Ishikawa (cell line): ENCODE results near the gene BTRC.

Source experiments
- CEBPB ChIP-seq: IDR thresholded peaks from 2 replicates; pipeline ENCODE4 v1.6.1; 2012
- CREB1 ChIP-seq: IDR thresholded peaks from 2 replicates; pipeline ENCODE4 v1.6.1; 2012; ENCODE audit warnings: low read depth
- EGR1 ChIP-seq: IDR thresholded peaks from 2 replicates; pipeline ENCODE4 v1.6.1; 2012
- EP300 ChIP-seq: IDR thresholded peaks from 2 replicates; pipeline ENCODE4 v1.6.1; 2012; ENCODE audit warnings: borderline replicate concordance
- FOXM1 ChIP-seq: IDR thresholded peaks from 2 replicates; pipeline ENCODE4 v1.6.1; 2012; ENCODE audit warnings: low read depth, borderline replicate concordance
- NFIC ChIP-seq: IDR thresholded peaks from 2 replicates; pipeline ENCODE4 v1.6.1; 2012
- RAD21 ChIP-seq: IDR thresholded peaks from 2 replicates; pipeline ENCODE4 v1.6.1; 2012; ENCODE audit warnings: low read depth
- TAF1 ChIP-seq: IDR thresholded peaks from 2 replicates; pipeline ENCODE4 v1.6.1; 2012; ENCODE audit warnings: low read depth, mild to moderate bottlenecking
- TCF12 ChIP-seq: IDR thresholded peaks from 2 replicates; pipeline ENCODE4 v1.6.1; 2012; ENCODE audit warnings: low read depth
- TEAD4 ChIP-seq: IDR thresholded peaks from 2 replicates; pipeline ENCODE4 v1.6.1; 2012
- YY1 ChIP-seq: IDR thresholded peaks from 2 replicates; pipeline ENCODE4 v1.6.1; 2012; ENCODE audit warnings: low read depth
- ZBTB7A ChIP-seq: IDR thresholded peaks from 2 replicates; pipeline ENCODE4 v1.6.1; 2012; ENCODE audit warnings: low read depth
- TF ChIP-seq, protein P1 (sequence below): IDR thresholded peaks from 2 replicates; pipeline ENCODE4 v1.6.1; 2012; ENCODE audit warnings: low read depth, mild to moderate bottlenecking
- TF ChIP-seq, protein P2 (sequence below): IDR thresholded peaks from 2 replicates; pipeline ENCODE4 v1.6.1; 2012
- TF ChIP-seq, protein P3 (sequence below): IDR thresholded peaks from 2 replicates; pipeline ENCODE4 v1.6.1; 2012

BTRC gene

DNA sequence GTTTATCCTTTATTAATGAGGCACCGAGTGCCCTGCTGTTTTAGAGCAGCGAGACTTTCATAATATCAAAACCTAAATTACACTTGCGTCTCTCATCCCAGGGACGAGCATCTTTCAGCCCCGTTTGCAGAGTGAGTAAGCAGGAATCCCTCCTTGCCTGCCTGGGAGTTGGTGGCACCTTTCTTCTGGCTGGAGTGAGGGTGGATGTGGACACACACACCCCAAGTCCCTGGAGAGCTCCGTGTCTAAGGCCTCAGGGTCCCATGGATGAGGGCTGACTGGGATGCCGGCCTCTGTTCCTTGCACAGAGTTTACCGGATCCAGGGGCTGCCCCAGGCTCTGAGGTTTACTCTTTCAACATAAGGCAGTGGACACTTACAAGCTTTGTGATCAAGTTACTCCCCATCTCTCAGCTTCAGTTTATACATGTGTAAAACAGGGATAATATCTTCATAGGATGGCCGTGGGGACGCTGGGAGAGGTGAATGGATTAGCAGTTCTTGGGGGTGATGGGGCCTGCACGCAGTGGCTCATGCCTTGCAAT, 209.6 kb downstream of the BTRC start:
- TF ChIP-seq CEBPB (no peak), EGR1 (no peak), CREB1 (no peak), TEAD4 (no peak), TAF1 (no peak), RAD21 (no peak), ZBTB7A (no peak), EP300 (no peak), YY1 (no peak), NFIC (no peak), FOXM1 (no peak), TCF12 (no peak)
- TF ChIP-seq, protein P1, sequence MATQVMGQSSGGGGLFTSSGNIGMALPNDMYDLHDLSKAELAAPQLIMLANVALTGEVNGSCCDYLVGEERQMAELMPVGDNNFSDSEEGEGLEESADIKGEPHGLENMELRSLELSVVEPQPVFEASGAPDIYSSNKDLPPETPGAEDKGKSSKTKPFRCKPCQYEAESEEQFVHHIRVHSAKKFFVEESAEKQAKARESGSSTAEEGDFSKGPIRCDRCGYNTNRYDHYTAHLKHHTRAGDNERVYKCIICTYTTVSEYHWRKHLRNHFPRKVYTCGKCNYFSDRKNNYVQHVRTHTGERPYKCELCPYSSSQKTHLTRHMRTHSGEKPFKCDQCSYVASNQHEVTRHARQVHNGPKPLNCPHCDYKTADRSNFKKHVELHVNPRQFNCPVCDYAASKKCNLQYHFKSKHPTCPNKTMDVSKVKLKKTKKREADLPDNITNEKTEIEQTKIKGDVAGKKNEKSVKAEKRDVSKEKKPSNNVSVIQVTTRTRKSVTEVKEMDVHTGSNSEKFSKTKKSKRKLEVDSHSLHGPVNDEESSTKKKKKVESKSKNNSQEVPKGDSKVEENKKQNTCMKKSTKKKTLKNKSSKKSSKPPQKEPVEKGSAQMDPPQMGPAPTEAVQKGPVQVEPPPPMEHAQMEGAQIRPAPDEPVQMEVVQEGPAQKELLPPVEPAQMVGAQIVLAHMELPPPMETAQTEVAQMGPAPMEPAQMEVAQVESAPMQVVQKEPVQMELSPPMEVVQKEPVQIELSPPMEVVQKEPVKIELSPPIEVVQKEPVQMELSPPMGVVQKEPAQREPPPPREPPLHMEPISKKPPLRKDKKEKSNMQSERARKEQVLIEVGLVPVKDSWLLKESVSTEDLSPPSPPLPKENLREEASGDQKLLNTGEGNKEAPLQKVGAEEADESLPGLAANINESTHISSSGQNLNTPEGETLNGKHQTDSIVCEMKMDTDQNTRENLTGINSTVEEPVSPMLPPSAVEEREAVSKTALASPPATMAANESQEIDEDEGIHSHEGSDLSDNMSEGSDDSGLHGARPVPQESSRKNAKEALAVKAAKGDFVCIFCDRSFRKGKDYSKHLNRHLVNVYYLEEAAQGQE = no peak
- TF ChIP-seq, protein P2, sequence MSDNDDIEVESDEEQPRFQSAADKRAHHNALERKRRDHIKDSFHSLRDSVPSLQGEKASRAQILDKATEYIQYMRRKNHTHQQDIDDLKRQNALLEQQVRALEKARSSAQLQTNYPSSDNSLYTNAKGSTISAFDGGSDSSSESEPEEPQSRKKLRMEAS = no peak
- TF ChIP-seq, protein P3, sequence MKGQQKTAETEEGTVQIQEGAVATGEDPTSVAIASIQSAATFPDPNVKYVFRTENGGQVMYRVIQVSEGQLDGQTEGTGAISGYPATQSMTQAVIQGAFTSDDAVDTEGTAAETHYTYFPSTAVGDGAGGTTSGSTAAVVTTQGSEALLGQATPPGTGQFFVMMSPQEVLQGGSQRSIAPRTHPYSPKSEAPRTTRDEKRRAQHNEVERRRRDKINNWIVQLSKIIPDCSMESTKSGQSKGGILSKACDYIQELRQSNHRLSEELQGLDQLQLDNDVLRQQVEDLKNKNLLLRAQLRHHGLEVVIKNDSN = no peak

DNA sequence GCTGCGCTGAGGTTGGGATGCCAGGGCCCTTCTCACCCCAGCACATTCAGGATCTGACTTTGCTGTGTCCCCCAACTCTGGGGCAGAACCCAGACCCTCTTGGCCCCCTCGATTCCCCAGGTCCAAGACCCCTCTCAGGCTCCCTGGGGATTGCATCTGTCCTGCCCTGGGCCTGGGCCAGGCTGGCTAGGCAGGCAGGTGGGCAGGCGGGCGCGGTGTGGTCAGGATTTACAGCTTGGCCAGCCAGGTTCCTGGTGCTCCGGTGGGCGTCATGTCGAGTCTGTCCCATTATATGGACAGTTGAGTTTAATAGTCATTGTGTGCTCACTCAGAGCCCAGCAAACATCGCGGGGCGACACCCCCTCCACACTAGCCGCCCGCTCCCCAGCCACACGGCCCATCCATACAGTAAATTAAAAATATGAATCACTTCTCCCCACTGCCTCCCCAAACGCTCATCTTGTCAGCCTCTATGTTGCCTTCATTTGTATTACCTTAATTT, 210.6 kb downstream of the BTRC start:
- TF ChIP-seq EGR1 = no peak
- no peak for TF ChIP-seq CREB1

DNA sequence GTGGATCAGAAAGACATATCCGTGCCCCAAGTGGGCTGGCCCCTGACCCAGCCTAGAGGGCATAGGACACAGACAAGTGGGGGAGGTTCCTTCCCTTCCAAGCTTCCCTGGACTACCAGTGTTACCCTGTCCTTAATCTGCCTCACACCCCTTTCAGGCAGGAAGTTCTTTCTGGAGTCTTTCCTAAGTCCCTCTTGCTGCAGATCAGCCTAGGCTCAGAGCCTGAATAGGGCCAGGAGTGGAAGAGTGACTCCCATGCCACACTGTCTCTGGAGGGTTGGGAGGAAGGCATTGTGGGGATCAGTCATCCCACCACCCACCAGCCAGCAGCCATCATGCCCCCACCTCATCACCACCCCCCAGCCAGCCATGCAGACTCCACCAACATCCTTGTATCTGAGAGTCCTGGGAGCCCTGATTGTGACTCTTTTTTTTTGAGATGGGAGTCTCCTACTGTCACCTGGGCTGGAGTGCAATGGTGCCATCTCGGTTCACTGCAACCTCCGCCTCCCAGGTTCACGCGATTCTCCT, 211.5 kb downstream of the BTRC start:
- TF ChIP-seq TEAD4 (no peak), ZBTB7A (no peak)

DNA sequence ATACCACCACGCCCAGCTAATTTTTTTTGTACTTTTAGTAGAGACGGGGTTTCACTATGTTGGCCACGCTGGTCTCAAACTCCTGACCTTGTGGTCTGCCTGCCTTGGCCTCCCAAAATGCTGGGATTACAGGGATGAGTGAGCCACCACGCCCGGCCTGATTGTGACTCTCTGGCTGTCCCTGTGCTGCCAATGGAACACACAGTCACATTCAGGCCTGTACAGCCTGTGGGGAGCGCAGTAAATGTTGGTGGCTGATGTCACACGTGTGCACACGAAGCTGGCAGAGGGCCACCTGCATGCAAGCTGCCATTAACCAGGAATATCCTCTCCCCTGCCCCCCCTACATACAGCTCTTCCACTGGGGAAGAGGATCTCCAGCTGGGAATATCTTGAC, 212.0 kb downstream of the BTRC start:
- TF ChIP-seq EGR1 (no peak), CEBPB (no peak), TEAD4 (no peak), CREB1 (no peak), NFIC (no peak), FOXM1 (no peak), ZBTB7A (no peak)
- TF ChIP-seq, protein P1 = no peak
- TF ChIP-seq, protein P3 = no peak
- TF ChIP-seq, protein P2 = no peak

DNA sequence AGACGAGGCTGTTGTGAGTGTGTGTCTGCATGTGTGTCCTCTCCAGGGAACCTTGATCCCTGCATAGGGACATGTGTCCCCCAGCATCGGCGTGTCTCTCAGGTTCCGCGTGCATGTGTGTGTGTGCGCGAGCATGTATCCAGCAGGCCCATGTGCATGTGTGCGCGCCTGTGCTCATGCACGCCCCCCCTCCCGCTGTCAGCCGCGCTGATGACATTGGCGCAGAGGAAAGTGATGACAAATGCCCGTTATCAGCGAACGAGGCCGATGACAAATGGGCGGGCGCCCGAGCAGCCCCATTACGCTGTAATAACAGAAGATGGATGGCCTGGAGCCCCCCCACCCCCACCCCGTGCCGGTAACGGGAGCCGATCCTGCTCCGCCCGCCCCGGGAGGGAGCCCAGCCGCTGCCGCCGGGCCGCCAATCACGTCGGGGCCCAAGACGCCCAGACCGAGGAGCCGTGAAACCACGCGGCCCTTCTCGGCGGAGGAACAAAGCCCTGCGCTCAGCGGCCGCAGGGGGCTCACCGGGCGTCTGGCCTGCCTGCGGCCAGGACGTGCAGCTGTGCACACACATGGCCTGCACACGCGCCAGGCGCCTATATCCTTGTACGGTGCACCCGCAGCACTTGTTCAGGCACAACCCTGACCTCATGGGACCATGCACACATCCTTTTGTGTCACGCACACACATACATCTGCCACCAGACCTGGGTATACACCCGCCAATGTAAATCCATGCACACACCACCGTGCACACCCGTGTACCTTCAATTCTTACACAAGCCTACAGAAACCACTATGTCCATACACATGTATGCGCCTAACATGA, 212.6 kb downstream of the BTRC start:
- peak; percentile 71; the same call in 1 of the 2 replicates for TF ChIP-seq TCF12
- peak; percentile 28; the same call in 1 of the 2 replicates for TF ChIP-seq YY1
- TF ChIP-seq TAF1 = no peak
- peak; percentile 63; the same call in 1 of the 2 replicates for TF ChIP-seq ZBTB7A
- TF ChIP-seq, protein P2 = peak; percentile 83
